ENCODE data around the gene SRD5A3.

Gene SRD5A3

GRCh38 chr4:55410431-55410830 lies 64.4 kb downstream of the SRD5A3 start:
- no peak for DNase-seq

- no peak for DNase-seq
These were observed 65.6 kb downstream of the SRD5A3 start for GRCh38 chr4:55411621-55412020.

GRCh38 chr4:55416176-55416575 lies 70.1 kb downstream of the SRD5A3 start:
- DNase-seq = no peak

Data from activated naive CD4-positive, alpha-beta T cell treated with Interleukin-2 at 50 U/mL for 16 hours (primary cell).